Epithelial cell of prostate (primary cell): ENCODE measurements around the gene TMTC3.
"Not testable (repeated sequence)": the region's sequence is repeated elsewhere in the genome, so short reads cannot be mapped to it uniquely, and the experiment has no call there.

Experiments used
- DNase-seq: peaks from one replicate; pipeline ENCODE4 v3.0.0-alpha.2; 2011; ENCODE audit warnings: low read depth, low spot score
- H3K27ac ChIP-seq: fragments of 450-650 bp; 2 replicates; pipeline ENCODE4 v1.5.1; 2017; ENCODE audit warnings: mild to moderate bottlenecking

The TMTC3 gene

GRCh38 chr12:88141774-88142609, at the start of gene TMTC3, which contains the start of gene CEP290:
Gene TMTC3 (plus strand): TSS chr12:88142307. CDS start chr12:88148316, 6,009 bp downstream.
Gene CEP290 (minus strand): TSS chr12:88142088. CDS start chr12:88141307, 781 bp downstream.
- peak within 1 kb of the TSS; percentile 72 for H3K27ac ChIP-seq
- DNase-seq = peak; percentile 99

- DNase-seq = no peak
- H3K27ac ChIP-seq = no peak overlapping the region
Observed at GRCh38 chr12:88092771-88093170, 49.3 kb upstream of the TMTC3 start.

GRCh38 chr12:88093573-88093972, 48.5 kb upstream of the TMTC3 start:
- H3K27ac ChIP-seq = no peak overlapping the region
- no peak for DNase-seq

- no peak for DNase-seq
Observed at GRCh38 chr12:88108021-88108420, 34.1 kb upstream of the TMTC3 start.

GRCh38 chr12:88111074-88111652, 30.9 kb upstream of the TMTC3 start:
- no peak for DNase-seq
- no peak overlapping the region for H3K27ac ChIP-seq

More at GRCh38 chr12:88108021-88108420, 34.1 kb upstream of the TMTC3 start:
- H3K27ac ChIP-seq = no peak overlapping the region

GRCh38 chr12:88113871-88114270, 28.2 kb upstream of the TMTC3 start:
- no peak for DNase-seq
- no peak overlapping the region for H3K27ac ChIP-seq

GRCh38 chr12:88122666-88123065, 19.4 kb upstream of the TMTC3 start:
- DNase-seq = no peak
- no peak overlapping the region for H3K27ac ChIP-seq

GRCh38 chr12:88127099-88127498, 15.0 kb upstream of the TMTC3 start:
- DNase-seq = no peak
- H3K27ac ChIP-seq = no peak overlapping the region

- DNase-seq = no peak
- H3K27ac ChIP-seq = no peak overlapping the region
Observed at GRCh38 chr12:88127855-88128254, 14.3 kb upstream of the TMTC3 start.

- no peak for DNase-seq
- H3K27ac ChIP-seq = no peak overlapping the region
Observed at GRCh38 chr12:88132392-88132791, 9.7 kb upstream of the TMTC3 start.

- not testable (repeated sequence) for DNase-seq, H3K27ac ChIP-seq
Observed at GRCh38 chr12:88133181-88133580, 8.9 kb upstream of the TMTC3 start.

- DNase-seq, H3K27ac ChIP-seq: not testable (repeated sequence)
Observed at GRCh38 chr12:88139711-88140110, 2.4 kb upstream of the TMTC3 start.

GRCh38 chr12:88141425-88141773, 708 bp upstream of the TMTC3 start:
- peak overlapping the region; percentile 72 for H3K27ac ChIP-seq

GRCh38 chr12:88142610-88142991, 494 bp downstream of the TMTC3 start:
- DNase-seq = no peak

More at GRCh38 chr12:88141425-88141773, 708 bp upstream of the TMTC3 start:
- no peak for DNase-seq

GRCh38 chr12:88144037-88144436, 1.9 kb downstream of the TMTC3 start:
- peak overlapping the region; percentile 72 for H3K27ac ChIP-seq
- DNase-seq = no peak

More at GRCh38 chr12:88142610-88142991, 494 bp downstream of the TMTC3 start:
- H3K27ac ChIP-seq = peak overlapping the region; percentile 72

GRCh38 chr12:88144546-88145468, 2.7 kb downstream of the TMTC3 start:
- H3K27ac ChIP-seq = peak overlapping the region; percentile 72
- DNase-seq = no peak

GRCh38 chr12:88145567-88146505, 3.7 kb downstream of the TMTC3 start:
- no peak for DNase-seq
- peak overlapping the region; percentile 72 for H3K27ac ChIP-seq

- no peak for DNase-seq
- H3K27ac ChIP-seq = no peak overlapping the region
Observed at GRCh38 chr12:88150063-88150462, 8.0 kb downstream of the TMTC3 start.

- DNase-seq = no peak
- H3K27ac ChIP-seq = no peak overlapping the region
Observed at GRCh38 chr12:88153959-88154358, 11.9 kb downstream of the TMTC3 start.
